ENCODE measurements around the gene WASHC2C.
"Not testable (repeated sequence)": the region's sequence is repeated elsewhere in the genome, so short reads cannot be mapped to it uniquely, and the experiment has no call there.

Gene WASHC2C

DNA sequence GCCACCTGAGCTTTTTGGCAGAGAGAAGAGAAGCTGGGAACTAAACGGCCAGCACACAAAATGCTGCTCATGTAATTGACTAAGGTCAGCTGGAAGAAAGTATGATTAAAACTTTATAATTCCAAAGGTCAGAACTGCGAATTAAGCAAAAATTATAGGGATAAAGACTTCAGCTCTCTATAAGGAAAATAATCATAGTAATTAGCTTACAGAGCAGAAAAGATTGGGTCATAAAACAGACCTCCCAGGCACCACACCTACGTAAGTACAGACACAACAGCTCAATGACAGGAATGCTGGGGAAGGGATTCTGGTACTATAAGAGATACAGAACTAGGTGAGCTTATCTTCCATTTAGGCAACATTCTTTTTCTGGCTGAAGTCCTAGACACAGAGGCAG, 10.0 kb upstream of the WASHC2C start:
- H3K27me3 ChIP-seq (ENCODE audit: control insufficient read depth in 1 of 2, insufficient read depth in 1 of 2, low read length in 2 of 2); H2BK5ac ChIP-seq (ENCODE audit: low read depth, low read length, poor library complexity, severe bottlenecking); H2AK5ac ChIP-seq (ENCODE audit: low read length, severe bottlenecking); H3K36me3 ChIP-seq (ENCODE audit: control insufficient read depth in 1 of 2, insufficient read depth in 2 of 2, low read depth in 1 of 2, low read length in 2 of 2); DNase-seq; H4K91ac ChIP-seq (ENCODE audit: low read length); H3K4ac ChIP-seq (ENCODE audit: low read depth in 1 of 2, low read length in 2 of 2); H3K79me1 ChIP-seq (replicated peaks; ENCODE audit: low read length, poor library complexity, severe bottlenecking); H4K8ac ChIP-seq (ENCODE audit: low read length); H3K14ac ChIP-seq (ENCODE audit: low read length in 2 of 2); H3K27ac ChIP-seq (ENCODE audit: low read length, poor library complexity, severe bottlenecking); H3K9me3 ChIP-seq (ENCODE audit: control insufficient read depth, low read length); H2BK120ac ChIP-seq (ENCODE audit: low read depth, low read length); H2BK12ac ChIP-seq (ENCODE audit: low read length in 2 of 2); H3K4me3 ChIP-seq (ENCODE audit: insufficient read depth in 1 of 2, low read depth in 1 of 2, low read length in 2 of 2); H3K18ac ChIP-seq (ENCODE audit: low read depth in 1 of 2, low read length in 2 of 2); H3K4me2 ChIP-seq (ENCODE audit: low read length, poor library complexity, severe bottlenecking); H2BK15ac ChIP-seq (ENCODE audit: low read depth, poor library complexity, severe bottlenecking); H2AFZ ChIP-seq (ENCODE audit: low read depth, low read length); H3K4me1 ChIP-seq (ENCODE audit: control insufficient read depth, insufficient read depth, low read depth, low read length); H3K23ac ChIP-seq (ENCODE audit: low read length in 2 of 2); H3K9ac ChIP-seq (ENCODE audit: low read length): not testable (repeated sequence)
- WGBS = 67% methylated on average over 1 of the region's 3 CpGs

DNA sequence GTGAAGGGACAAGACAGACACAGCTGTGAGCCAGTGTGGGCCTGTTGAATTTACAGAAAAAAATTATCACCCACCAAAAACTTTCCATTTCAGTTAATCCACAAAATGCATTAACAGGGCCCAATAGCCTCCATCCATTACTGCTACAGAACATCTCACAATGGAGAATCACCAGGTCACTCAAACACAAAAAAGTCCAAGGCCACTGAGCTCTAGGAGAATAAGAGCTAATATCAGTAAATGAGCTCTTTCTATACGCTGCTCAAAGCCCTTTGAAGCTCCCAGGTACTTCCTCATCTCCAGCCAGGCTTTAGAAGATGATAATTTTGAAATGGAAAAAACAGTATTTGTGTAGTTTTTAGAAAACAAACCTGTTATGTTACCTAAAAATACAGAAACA, 9.4 kb upstream of the WASHC2C start:
- not testable (repeated sequence) for H2AFZ ChIP-seq (ENCODE audit: low read depth, low read length); H3K9ac ChIP-seq (ENCODE audit: low read length); H3K14ac ChIP-seq (ENCODE audit: low read length in 2 of 2); H3K4me1 ChIP-seq (ENCODE audit: control insufficient read depth, insufficient read depth, low read depth, low read length); H3K27me3 ChIP-seq (ENCODE audit: control insufficient read depth in 1 of 2, insufficient read depth in 1 of 2, low read length in 2 of 2); H3K18ac ChIP-seq (ENCODE audit: low read depth in 1 of 2, low read length in 2 of 2); H2BK5ac ChIP-seq (ENCODE audit: low read depth, low read length, poor library complexity, severe bottlenecking); H4K91ac ChIP-seq (ENCODE audit: low read length); H3K9me3 ChIP-seq (ENCODE audit: control insufficient read depth, low read length); H3K4ac ChIP-seq (ENCODE audit: low read depth in 1 of 2, low read length in 2 of 2); H3K4me3 ChIP-seq (ENCODE audit: insufficient read depth in 1 of 2, low read depth in 1 of 2, low read length in 2 of 2); DNase-seq; H3K23ac ChIP-seq (ENCODE audit: low read length in 2 of 2); H3K36me3 ChIP-seq (ENCODE audit: control insufficient read depth in 1 of 2, insufficient read depth in 2 of 2, low read depth in 1 of 2, low read length in 2 of 2); H3K4me2 ChIP-seq (ENCODE audit: low read length, poor library complexity, severe bottlenecking); H2BK12ac ChIP-seq (ENCODE audit: low read length in 2 of 2); H4K8ac ChIP-seq (ENCODE audit: low read length); H2BK120ac ChIP-seq (ENCODE audit: low read depth, low read length); H2AK5ac ChIP-seq (ENCODE audit: low read length, severe bottlenecking); H2BK15ac ChIP-seq (ENCODE audit: low read depth, poor library complexity, severe bottlenecking); H3K27ac ChIP-seq (ENCODE audit: low read length, poor library complexity, severe bottlenecking); H3K79me1 ChIP-seq (replicated peaks; ENCODE audit: low read length, poor library complexity, severe bottlenecking)
- WGBS = no CpG with 5 or more reads among the region's 1 CpG

DNA sequence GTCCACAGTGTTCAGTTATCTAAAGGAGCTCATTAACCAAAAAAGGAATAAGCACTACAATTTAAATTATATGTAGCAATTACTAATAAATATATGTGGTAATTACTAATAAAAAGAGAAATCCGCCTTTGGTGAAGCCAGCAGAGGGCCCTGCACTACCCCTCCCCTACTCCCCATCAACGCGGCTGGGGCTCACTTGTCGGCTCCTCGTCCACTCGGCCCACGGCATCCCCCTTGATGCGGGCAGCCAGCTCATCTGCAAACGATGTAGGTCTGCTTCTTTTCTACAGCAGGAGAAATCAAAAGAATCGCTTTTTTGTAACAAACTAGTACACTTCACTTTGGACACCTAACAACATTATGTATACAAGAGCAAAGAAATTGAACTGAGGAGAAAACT, 5.6 kb upstream of the WASHC2C start:
- not testable (repeated sequence) for H2BK12ac ChIP-seq (ENCODE audit: low read length in 2 of 2); H3K79me1 ChIP-seq (replicated peaks; ENCODE audit: low read length, poor library complexity, severe bottlenecking); H3K4ac ChIP-seq (ENCODE audit: low read depth in 1 of 2, low read length in 2 of 2); H2BK15ac ChIP-seq (ENCODE audit: low read depth, poor library complexity, severe bottlenecking); H3K4me2 ChIP-seq (ENCODE audit: low read length, poor library complexity, severe bottlenecking); H3K27me3 ChIP-seq (ENCODE audit: control insufficient read depth in 1 of 2, insufficient read depth in 1 of 2, low read length in 2 of 2); H2AFZ ChIP-seq (ENCODE audit: low read depth, low read length); DNase-seq; H3K9me3 ChIP-seq (ENCODE audit: control insufficient read depth, low read length); H2BK5ac ChIP-seq (ENCODE audit: low read depth, low read length, poor library complexity, severe bottlenecking); H3K18ac ChIP-seq (ENCODE audit: low read depth in 1 of 2, low read length in 2 of 2); H3K4me1 ChIP-seq (ENCODE audit: control insufficient read depth, insufficient read depth, low read depth, low read length); H3K4me3 ChIP-seq (ENCODE audit: insufficient read depth in 1 of 2, low read depth in 1 of 2, low read length in 2 of 2); H4K8ac ChIP-seq (ENCODE audit: low read length); H3K27ac ChIP-seq (ENCODE audit: low read length, poor library complexity, severe bottlenecking); H2AK5ac ChIP-seq (ENCODE audit: low read length, severe bottlenecking); H3K23ac ChIP-seq (ENCODE audit: low read length in 2 of 2); H3K9ac ChIP-seq (ENCODE audit: low read length); H4K91ac ChIP-seq (ENCODE audit: low read length); H3K14ac ChIP-seq (ENCODE audit: low read length in 2 of 2); H2BK120ac ChIP-seq (ENCODE audit: low read depth, low read length); H3K36me3 ChIP-seq (ENCODE audit: control insufficient read depth in 1 of 2, insufficient read depth in 2 of 2, low read depth in 1 of 2, low read length in 2 of 2)
- no CpG with 5 or more reads among the region's 10 CpGs for WGBS

DNA sequence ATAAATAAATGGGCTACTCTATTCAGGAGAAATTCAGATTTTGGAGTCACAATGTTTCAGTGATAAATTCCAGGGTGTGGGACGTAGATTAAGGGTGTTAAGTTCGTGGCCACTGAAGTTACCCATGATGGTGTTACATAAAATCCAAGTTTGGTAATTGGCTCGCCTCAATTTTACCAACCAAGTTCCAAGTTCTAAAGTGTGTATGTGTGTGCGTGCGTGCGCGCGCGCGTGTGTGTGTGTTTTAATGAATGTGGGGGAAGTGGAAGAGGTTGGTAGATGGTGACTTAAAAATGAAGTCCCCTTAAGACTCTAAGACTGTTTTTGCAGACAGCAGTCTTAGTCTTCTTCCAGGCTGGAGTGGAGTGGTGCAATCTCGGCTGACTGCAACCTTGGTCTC, 3.2 kb upstream of the WASHC2C start:
- not testable (repeated sequence) for H3K18ac ChIP-seq (ENCODE audit: low read depth in 1 of 2, low read length in 2 of 2); H3K23ac ChIP-seq (ENCODE audit: low read length in 2 of 2); H3K36me3 ChIP-seq (ENCODE audit: control insufficient read depth in 1 of 2, insufficient read depth in 2 of 2, low read depth in 1 of 2, low read length in 2 of 2); H3K4me2 ChIP-seq (ENCODE audit: low read length, poor library complexity, severe bottlenecking); H2AK5ac ChIP-seq (ENCODE audit: low read length, severe bottlenecking); H2BK5ac ChIP-seq (ENCODE audit: low read depth, low read length, poor library complexity, severe bottlenecking); H3K4me1 ChIP-seq (ENCODE audit: control insufficient read depth, insufficient read depth, low read depth, low read length); H3K9ac ChIP-seq (ENCODE audit: low read length); H4K91ac ChIP-seq (ENCODE audit: low read length); H4K8ac ChIP-seq (ENCODE audit: low read length); H2BK12ac ChIP-seq (ENCODE audit: low read length in 2 of 2); H2BK120ac ChIP-seq (ENCODE audit: low read depth, low read length); H3K14ac ChIP-seq (ENCODE audit: low read length in 2 of 2); H3K27ac ChIP-seq (ENCODE audit: low read length, poor library complexity, severe bottlenecking); H3K27me3 ChIP-seq (ENCODE audit: control insufficient read depth in 1 of 2, insufficient read depth in 1 of 2, low read length in 2 of 2); H3K79me1 ChIP-seq (replicated peaks; ENCODE audit: low read length, poor library complexity, severe bottlenecking); H2BK15ac ChIP-seq (ENCODE audit: low read depth, poor library complexity, severe bottlenecking); H3K9me3 ChIP-seq (ENCODE audit: control insufficient read depth, low read length); H3K4me3 ChIP-seq (ENCODE audit: insufficient read depth in 1 of 2, low read depth in 1 of 2, low read length in 2 of 2); H3K4ac ChIP-seq (ENCODE audit: low read depth in 1 of 2, low read length in 2 of 2); DNase-seq; H2AFZ ChIP-seq (ENCODE audit: low read depth, low read length)
- 95% methylated on average over 10 of the region's 11 CpGs for WGBS
